Adrenal gland (tissue), 12 donors: Measurements from ENCODE around the gene TPM2. TPM values are rescaled to one million over a fixed set of nuclear protein-coding genes. Genes with fewer than 3 reads are reported as not detected.

Experiments used
- DNase-seq, 7 donors: peaks; one replicate each; pipeline ENCODE4 v3.0.0-alpha.2; 2019 to 2020
- H3K27ac ChIP-seq, 5 donors: fragments of 200-600 bp; sonication (generic) in 4 of 5; 1 replicate in 3 of 5; 2 replicates in 2 of 5; pipeline versions ENCODE4 v1.5.1 to v1.8.0; 2016 to 2020; ENCODE audit warnings: mild to moderate bottlenecking in 1 of 5
- H3K27me3 ChIP-seq: fragments of 200-600 bp; 2 replicates; pipeline ENCODE4 v1.8.0; 2021
- H3K36me3 ChIP-seq, 2 donors: fragments of 200-600 bp; replicated peaks in 1 of 2; 1 replicate in 1 of 2; 2 replicates in 1 of 2; pipeline versions ENCODE4 v1.5.1 to v1.8.0; 2018 to 2022
- H3K4me1 ChIP-seq, 2 donors: fragments of 200-600 bp; replicated peaks in 1 of 2; 1 replicate in 1 of 2; 2 replicates in 1 of 2; pipeline versions ENCODE4 v1.5.1 to v1.8.0; 2018 to 2021
- H3K4me3 ChIP-seq, 4 donors: fragments of 200-600 bp; sonication (generic) in 3 of 4; one replicate each; pipeline ENCODE4 v1.5.1; 2016 to 2018
- H3K9me3 ChIP-seq, 3 donors: fragments of 200-600 bp; sonication (generic) in 1 of 3; replicated peaks in 1 of 3; 1 replicate in 2 of 3; 2 replicates in 1 of 3; pipeline versions ENCODE4 v1.5.1 to v1.8.0; 2016 to 2021
- POLR2A ChIP-seq, 2 donors: fragments of 450-650 bp; IDR thresholded peaks; one replicate each; pipeline ENCODE4 v1.6.1; 2017; ENCODE audit warnings: antibody characterized with exemption in 2 of 2, mild to moderate bottlenecking in 2 of 2, moderate library complexity in 1 of 2
- WGBS, 4 donors: extraction: QIAGEN DNeasy Blood & Tissue Kit in 2 of 4; methylation state at CpG; one replicate each; pipeline versions ENCODE4 v1.1.5 to v1.1.7; 2013 to 2017; 5-methylcytosine and 5-hydroxymethylcytosine counted together
- intact Hi-C, 2 donors: fragments of 100-400 bp; cut with DNase I; formaldehyde crosslinking; loops; one replicate each; pipeline versions ENCODE4 v1.14.1 to v1.15.0; 2022 to 2023
- polyA plus RNA-seq, 3 donors: library from polyadenylated mRNA; stranded (reverse); fragments of 200-250 nt in 2 of 3; fragments of 350-450 nt in 1 of 3; fragmentation: Illumina TruSeq in 1 of 3; extraction: RNeasy Lipid Tissue Mini Kit (QIAGEN cat#74804) in 1 of 3; gene quantifications; one replicate each; pipeline ENCODE4 v1.2.3, GENCODE V29; 2013 to 2014
- total RNA-seq, 9 donors: library from RNA; depleted of rRNA in 4 of 9; stranded (reverse); fragments of >200 nt in 4 of 9; fragments of 120-200 nt in 1 of 9; fragmentation: NEBNext Ultra II Directional in 1 of 9; extraction: Animal tissue kit (Norgen Biotek cat#: 25700) in 1 of 9; gene quantifications; one replicate each; pipeline versions ENCODE4 v1.1.0 to v1.2.4, GENCODE V29; 2013 to 2023
- TF ChIP-seq, protein P1 (sequence below), 6 experiments: fragments of 450-650 bp in 4 of 6; fragments of 200-600 bp in 2 of 6; sonication (generic) in 1 of 6; IDR thresholded peaks; 1 replicate in 5 of 6; 2 replicates in 1 of 6; pipeline versions ENCODE4 v1.5.1 to v1.8.0; 2016 to 2021; ENCODE audit warnings: antibody characterized with exemption in 6 of 6, mild to moderate bottlenecking in 2 of 6, moderate library complexity in 1 of 6
- donor health status: healthy with polysubstance abuse.
- donor health status: Bipolar disorder and iron deficiency.
- donor health status: DM: yes; HTN: yes; CAD: no.
- donor health status: DM: no; HTN: no; CAD: no.
- donor health status: DM: no; HTN: no; CAD: no.
- donor health status: DM: yes; HTN: yes; CAD: no.

TPM2 gene
- total and polyA plus RNA-seq, 12 donors, result 188 to 1,472 (median 397) TPM

DNA sequence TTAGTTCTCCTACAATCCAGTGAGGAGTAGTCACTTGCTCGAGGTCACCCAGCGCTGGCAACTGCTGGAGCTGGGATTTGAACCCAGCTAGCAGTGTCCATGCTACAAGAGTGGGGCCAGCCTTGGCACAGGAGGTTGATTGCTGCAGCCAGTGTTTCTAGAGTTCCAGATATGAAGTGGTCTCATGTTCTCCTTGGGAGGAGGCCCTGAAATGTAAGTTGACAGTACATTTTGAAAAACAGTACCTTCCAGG is 30.8 kb downstream of the TPM2 start:
- no peak for TF ChIP-seq POLR2A (IDR thresholded peaks at IDR 0.05)
- TF ChIP-seq, protein P1, sequence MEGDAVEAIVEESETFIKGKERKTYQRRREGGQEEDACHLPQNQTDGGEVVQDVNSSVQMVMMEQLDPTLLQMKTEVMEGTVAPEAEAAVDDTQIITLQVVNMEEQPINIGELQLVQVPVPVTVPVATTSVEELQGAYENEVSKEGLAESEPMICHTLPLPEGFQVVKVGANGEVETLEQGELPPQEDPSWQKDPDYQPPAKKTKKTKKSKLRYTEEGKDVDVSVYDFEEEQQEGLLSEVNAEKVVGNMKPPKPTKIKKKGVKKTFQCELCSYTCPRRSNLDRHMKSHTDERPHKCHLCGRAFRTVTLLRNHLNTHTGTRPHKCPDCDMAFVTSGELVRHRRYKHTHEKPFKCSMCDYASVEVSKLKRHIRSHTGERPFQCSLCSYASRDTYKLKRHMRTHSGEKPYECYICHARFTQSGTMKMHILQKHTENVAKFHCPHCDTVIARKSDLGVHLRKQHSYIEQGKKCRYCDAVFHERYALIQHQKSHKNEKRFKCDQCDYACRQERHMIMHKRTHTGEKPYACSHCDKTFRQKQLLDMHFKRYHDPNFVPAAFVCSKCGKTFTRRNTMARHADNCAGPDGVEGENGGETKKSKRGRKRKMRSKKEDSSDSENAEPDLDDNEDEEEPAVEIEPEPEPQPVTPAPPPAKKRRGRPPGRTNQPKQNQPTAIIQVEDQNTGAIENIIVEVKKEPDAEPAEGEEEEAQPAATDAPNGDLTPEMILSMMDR (IDR thresholded peaks at IDR 0.05), result no peak
- Histone ChIP-seq H3K36me3 (peaks cover 0 to 4% of the 10 kb centered on the region in 2 donors), H3K27me3 (no peaks in the 10 kb centered on the region), H3K27ac (peak overlapping the region; percentile 80 to 97 (median 95)), H3K4me3 (peak overlapping the region in 3 of 4 donors; percentile 53 to 82 (median 78)), H3K4me1 (peaks cover 6 to 31% of the 10 kb centered on the region in 2 donors), H3K9me3 (no peaks in the 10 kb centered on the region)
- intact Hi-C loops, result no loop called here
- DNase-seq, result peak in 5 of 7 donors; percentile 64 to 80 (median 71)
- WGBS, 4 donors, result 0 to 3% (median 0%) methylated on average over 2 of the region's 2 CpGs

DNA sequence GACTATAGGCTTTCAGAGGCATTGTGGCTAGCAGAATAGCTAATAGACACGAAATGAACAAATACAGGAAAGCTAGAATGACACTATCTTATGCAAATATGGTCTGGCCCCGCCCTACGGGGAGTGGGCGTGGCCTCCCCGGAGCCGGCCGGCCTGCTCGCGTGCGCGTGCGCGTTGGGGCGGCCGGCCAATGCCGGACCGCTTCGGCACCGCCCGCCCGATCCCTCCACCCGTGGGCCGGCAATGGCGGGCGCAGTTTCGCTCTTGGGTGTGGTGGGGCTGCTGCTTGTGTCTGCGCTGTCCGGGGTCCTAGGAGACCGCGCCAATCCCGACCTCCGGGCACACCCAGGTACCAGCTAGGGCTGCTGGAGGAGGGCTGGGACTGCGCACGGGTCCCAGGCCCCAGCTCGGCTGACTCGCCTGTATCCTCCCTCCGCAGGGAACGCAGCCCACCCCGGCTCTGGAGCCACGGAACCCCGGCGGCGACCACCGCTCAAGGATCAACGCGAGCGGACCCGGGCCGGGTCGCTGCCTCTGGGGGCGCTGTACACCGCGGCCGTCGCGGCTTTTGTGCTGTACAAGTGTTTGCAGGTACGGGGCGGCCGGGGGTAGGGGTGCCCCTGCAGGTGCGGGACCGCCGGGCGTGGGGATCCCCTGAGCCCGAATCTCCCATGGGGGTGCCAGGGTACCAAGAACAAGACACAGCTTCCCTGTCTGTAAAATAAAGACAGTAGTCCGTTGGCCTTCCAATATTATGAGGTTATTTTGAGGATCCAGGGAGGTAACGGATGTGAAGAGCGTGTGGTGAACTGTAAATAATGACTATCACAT is 31.4 kb downstream of the TPM2 start, which contains the start of gene CCDC107:
CCDC107 (plus strand) TSS at position 156 of the 831 bp plus-strand sequence; CDS start at position 244, 88 bp downstream.
- Histone ChIP-seq H3K4me3 (peak within 1 kb of the TSS; percentile 53 to 82 (median 78)), H3K9me3 (no peaks in the 10 kb centered on the region), H3K27me3 (no peaks in the 10 kb centered on the region), H3K36me3 (peaks cover 0 to 4% of the 10 kb centered on the region in 2 donors), H3K4me1 (peaks cover 6 to 31% of the 10 kb centered on the region in 2 donors), H3K27ac (peak within 1 kb of the TSS; percentile 80 to 97 (median 95))
- peak; percentile 80 to 81 for TF ChIP-seq POLR2A (IDR thresholded peaks at IDR 0.05)
- TF ChIP-seq, protein P1 (IDR thresholded peaks at IDR 0.05), result peak; percentile 41 to 65 (median 59)
- peak; percentile 83 to 90 (median 87) for DNase-seq
- intact Hi-C loops, result no loop called here
- 0 to 2% (median 0%) methylated on average over 21 to 67 of the region's 67 CpGs for WGBS, 4 donors

DNA sequence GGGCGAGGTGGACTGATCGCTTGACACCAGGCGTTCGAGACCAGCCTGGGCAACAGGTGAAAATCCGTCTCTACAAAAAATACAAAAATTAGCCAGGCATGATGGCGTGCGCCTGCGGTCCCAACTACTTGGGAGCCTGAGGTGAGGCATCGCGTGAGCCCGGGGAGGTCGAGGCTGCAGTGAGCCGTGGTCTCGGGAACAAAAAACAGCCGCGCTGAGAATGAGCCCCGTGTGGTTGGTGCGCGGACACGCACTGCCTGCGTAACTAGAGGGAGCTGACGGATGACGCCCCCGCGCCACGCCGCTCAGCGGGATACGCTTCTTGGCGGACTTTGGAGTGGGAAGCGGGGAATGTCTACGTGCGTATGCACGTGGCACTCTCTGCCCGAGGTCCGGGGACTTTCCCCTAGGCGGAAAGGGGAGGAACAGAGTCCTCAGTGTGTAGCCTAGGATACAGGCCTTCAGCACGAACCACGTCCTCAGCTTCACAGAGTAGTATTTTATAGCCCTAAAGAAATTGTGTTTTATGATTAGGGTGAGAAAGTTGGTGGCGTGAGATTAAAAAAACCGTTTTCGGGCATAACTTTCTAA is 32.1 kb downstream of the TPM2 start, which contains the start of gene RMRP:
RMRP (minus strand) TSS at position 474 of the 591 bp plus-strand sequence.
- Histone ChIP-seq H3K9me3 (no peaks in the 10 kb centered on the region), H3K27ac (peak within 1 kb of the TSS; percentile 80 to 97 (median 95)), H3K27me3 (no peaks in the 10 kb centered on the region), H3K36me3 (peaks cover 0 to 4% of the 10 kb centered on the region in 2 donors), H3K4me3 (peak within 1 kb of the TSS; percentile 53 to 82 (median 78)), H3K4me1 (peaks cover 6 to 36% of the 10 kb centered on the region in 2 donors)
- WGBS, 4 donors, result 0 to 1% (median 0%) methylated on average over 17 to 42 of the region's 42 CpGs
- intact Hi-C loops, result no loop called here
- peak; percentile 97 to 99 (median 99) for DNase-seq
- TF ChIP-seq, protein P1 (IDR thresholded peaks at IDR 0.05), result peak; percentile 9 to 80 (median 62)
- TF ChIP-seq POLR2A (IDR thresholded peaks at IDR 0.05), result peak in 1 of 2 donors; percentile 90

DNA sequence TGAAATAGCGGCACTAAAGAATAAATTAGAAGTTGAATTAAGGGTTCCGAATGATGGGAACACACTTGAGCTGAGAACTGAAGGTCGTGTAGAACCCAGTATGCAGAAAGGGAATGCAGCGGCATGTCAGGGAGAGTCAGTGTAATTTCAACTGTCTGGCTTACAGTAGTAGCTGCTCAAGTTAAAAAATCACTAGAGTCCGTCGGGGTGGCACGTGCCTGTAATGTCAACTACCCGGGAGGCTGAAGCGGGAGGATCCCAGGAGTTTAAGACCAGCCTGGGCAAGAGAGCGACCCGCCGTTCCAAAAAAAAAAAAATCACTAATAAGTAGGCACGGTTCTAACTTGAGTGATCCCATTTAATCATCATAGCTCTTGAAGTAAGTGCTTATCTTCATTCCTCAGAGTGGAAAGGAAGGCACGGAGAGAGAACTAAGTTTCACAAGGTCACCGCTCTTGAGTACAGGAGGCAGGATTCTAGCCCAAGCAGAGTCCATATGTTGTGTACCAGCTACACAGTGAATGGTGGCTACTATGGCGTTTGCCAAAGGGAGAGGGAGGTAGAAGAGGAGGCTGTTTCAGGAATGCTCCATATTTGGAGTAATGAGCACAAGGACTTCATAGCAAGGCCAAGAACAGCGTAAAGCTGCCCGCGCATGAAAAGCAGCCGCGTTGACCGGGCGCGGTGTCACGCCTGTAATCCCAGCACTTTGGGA is 32.7 kb downstream of the TPM2 start:
- Histone ChIP-seq H3K36me3 (peaks cover 0 to 4% of the 10 kb centered on the region in 2 donors), H3K27ac (peak overlapping the region; percentile 80 to 97 (median 95)), H3K4me1 (peaks cover 6 to 41% of the 10 kb centered on the region in 2 donors), H3K4me3 (peak overlapping the region in 1 of 4 donors; percentile 46), H3K27me3 (no peaks in the 10 kb centered on the region), H3K9me3 (no peaks in the 10 kb centered on the region)
- TF ChIP-seq, protein P1 (IDR thresholded peaks at IDR 0.05), result no peak
- no peak for TF ChIP-seq POLR2A (IDR thresholded peaks at IDR 0.05)
- 17 to 26% (median 19%) methylated on average over 25 of the region's 25 CpGs for WGBS, 4 donors
- intact Hi-C loops, result no loop called here
- peak in 1 of 7 donors; percentile 49 for DNase-seq
